ENCODE measurements around the gene ADGRB3.

GRCh38 chr6:68653706-68654089 lies 18.6 kb downstream of the ADGRB3 start:
- TF ChIP-seq CTCF (IDR thresholded peaks at IDR 0.05; ENCODE audit: low read length) (no peak), EZH2 (optimal IDR thresholded peaks at IDR 0.05; ENCODE audit: low read depth, low read length) (no peak)
